Fibroblast of peridontal ligament (primary cell): ENCODE results near the gene RYR1.
A peak's percentile ranks its signal among the peaks of the same experiment; 100 is the strongest.
"Not testable (repeated sequence)": the region's sequence is repeated elsewhere in the genome, so short reads cannot be mapped to it uniquely, and the experiment has no call there.

Source experiments
- DNase-seq: peaks from one replicate; pipeline ENCODE4 v3.0.0-alpha.2; 2010; ENCODE audit errors: extremely low read depth

Gene RYR1

DNA sequence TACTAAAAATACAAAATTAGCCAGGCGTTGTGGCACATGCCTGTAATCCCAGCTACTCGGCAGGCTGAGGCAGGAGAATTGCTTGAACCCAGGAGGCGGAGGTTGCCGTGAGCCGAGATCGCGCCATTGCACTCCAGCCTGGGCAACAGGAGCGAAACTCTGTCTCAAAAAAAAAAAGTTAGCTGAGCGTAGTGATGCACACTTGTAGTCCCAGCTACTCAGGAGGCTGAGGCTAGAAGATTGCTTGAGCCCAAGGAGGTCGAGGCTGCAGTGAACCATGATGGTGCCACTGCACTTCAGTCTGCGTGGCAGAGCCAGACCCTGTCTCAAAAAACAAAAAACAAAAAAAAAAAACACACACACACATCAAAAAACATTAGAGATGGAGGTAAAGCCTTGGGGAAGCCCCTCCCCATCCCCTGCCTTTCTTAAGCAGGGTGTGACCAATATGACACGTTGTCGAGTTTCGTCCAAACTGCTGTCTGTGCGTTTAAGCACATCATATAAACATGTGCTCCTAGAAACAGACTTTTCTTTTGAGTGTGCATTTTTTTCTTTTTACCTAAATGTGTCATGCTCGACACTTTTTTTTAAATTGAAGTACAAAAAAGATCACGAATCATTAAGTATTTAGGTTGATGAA lies 6.3 kb upstream of the RYR1 start:
- not testable (repeated sequence) for DNase-seq

DNA sequence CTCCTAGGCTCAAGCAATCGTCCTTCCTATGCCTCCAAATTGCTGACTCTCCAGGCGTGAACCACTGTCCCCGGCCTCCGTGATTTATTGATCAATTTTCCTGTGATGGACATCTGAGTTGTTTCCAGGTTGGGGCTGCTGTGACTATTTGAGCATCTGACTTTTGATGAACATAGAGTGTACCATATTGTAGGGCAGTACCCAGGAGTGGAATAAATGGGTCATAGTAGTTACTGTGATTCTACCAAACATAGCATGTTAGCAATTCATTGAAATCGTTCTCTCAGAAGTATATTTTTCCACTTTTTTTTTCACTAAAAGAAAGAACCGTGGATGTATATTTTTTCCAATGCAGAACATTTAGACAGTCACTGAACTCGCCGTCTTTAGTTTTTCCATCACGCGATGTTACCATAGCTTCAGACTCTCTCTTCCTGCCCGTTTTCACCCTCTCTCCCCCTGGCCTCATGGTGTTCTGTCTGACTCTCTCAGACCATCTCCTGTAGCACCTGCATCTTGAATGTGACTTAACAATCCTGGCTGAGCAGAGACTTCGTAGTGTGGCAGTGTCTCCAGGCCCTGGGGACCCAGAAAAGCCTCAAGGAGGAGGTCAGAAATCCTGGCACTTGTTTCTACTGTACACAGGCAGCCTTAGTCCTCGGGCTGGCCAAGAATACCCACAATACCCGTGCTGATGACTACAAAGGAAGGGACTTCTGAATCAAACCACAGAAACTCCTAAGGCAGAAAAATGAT lies 4.3 kb upstream of the RYR1 start:
- no peak for DNase-seq

DNA sequence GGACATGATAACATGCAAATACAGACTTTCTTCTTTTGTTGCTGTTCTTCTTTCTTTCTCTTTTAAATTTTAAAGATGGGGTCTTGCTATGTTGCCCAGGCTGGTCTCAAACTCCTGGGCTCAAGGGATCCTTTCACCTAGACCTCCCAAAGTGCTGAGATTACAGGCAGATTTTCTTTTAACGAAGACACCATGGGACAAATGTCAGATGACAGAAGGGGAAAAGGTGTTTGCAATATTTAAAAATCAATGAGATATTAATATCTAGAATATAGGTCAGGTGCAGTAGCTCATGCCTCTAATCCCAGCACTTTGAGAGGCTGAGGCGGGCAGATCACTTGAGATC lies 3.7 kb upstream of the RYR1 start:
- DNase-seq = no peak

DNA sequence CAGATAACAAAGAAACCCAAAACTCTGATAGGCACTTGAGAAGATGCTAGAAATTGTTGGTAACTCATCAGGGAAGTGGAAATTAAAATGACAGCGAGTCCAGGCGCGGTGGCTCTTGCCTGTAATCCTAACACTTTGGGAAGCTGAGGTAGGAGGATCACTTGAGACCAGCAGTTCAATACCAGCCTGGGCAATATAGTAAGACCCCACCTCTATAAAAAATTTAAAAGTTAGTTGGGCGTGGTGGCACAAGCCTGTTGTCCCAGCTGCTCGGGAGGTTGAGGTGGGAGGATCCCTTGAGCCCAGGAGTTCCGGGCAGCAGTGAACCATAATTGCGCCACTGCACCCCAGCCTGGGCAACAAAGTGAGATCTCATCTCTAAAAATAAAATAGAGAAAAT lies 2.6 kb upstream of the RYR1 start:
- DNase-seq = no peak

DNA sequence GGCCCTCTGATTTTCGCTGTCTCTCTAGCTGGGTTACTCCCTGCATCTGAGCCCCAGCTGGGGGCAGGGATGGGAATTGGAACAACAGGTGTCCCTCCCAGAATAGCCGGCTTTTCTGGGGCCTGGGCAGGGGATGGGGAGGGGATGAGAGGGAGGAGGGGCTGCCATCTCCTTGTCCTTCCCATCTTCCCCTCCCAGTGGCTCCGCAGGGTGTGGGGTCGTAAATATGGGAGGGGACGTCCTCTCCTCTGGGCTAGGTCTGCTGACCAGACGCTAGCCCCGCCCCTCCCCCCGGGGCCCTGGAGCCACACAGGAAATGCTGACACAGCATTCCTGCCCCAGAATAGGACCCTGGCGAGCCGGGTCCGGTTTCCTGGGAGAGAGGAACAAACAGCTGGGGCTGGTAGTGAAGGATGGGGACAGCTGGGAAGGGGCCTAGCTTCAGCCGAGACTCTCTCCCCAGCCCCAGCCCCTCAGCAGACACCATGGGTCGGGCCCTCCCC lies 1.1 kb downstream of the RYR1 start:
- DNase-seq = no peak

DNA sequence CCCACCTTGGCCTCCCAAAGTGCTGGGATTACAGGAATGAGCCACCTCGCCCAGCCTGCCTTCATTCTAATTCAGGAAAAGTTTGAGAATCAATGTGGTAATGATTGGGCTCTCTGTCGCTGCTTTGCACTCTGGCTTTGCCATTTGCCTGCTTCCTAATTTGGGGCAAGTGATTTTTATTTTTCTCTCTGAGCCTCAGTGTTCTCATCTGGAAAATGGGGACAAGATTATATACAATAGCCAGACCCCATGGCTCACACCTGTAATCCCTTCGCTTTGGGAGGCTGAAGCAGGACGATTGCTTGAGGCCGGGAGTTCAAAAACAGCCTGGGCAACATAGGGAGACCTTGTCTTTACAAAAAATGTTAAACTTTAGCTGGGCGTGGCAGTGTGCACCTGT lies 3.8 kb downstream of the RYR1 start:
- DNase-seq = no peak

DNA sequence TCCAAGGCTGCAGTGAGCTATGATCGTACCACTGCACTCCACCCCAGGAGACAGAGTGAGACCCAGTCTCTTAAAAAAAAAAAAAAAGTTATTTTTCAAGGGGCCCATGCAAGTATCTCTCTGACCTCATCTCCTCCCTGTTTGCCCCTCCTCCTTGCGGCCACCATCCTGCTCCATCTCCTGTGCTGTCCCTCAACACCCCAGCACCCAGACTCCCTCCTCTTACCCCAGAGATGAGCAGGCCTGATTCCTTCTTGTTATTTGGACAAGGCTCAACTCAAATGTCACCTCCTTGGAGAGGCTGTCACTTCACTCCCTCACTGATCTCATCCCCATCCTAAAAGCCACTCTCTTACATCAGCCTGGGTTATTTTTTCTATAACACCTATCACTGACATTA lies 4.4 kb downstream of the RYR1 start:
- no peak for DNase-seq

DNA sequence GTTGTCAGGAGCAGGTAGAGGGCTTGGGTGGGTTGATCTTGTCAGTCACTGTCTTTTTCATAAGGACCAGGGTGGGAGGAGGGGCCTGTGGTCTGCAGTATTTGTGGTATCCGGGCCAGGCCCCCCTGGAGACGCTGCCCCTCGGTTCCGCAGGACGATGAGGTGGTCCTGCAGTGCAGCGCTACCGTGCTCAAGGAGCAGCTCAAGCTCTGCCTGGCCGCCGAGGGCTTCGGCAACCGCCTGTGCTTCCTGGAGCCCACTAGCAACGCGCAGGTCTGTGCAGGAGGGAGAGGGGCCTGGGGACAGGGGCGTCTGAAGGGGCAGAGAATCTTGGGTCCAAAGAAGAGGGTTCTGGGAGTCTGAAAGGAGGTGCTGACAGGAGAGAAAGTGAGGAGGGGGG lies 7.1 kb downstream of the RYR1 start:
- DNase-seq = no peak

DNA sequence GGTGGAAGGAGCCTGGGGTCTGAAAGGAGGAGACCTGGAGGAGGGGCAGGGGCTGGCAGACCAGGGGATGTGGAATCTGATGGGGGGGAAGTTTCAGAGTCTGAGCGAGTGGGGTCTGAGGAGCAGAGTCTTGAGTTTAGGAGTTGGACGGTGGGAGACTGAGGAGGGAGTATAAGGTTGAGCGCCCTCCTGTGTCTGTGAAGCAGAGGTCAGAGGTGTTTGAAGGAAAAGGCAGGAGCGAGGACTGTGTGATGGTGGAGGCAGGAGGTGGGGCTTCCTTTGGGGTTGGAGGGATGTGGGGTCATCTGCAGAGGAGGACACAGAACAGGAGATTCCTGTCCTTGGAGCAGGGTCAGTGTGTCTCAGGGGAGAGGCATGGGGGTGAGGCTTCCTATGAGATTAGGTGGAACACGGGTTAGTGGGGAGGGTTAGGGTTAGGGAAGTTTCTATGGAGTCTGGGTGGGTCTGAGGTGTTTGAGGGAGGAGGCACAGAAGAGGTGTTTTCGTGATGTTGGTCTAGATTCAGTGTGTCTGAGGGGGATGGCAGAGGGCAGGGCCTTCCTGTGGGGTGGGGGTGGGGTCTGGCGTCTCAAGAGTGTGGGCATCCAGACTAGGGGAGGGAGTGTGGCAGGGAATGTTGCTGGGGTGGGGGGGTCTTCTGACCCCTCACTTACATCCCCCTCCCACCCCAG lies 8.3 kb downstream of the RYR1 start:
- no peak for DNase-seq

DNA sequence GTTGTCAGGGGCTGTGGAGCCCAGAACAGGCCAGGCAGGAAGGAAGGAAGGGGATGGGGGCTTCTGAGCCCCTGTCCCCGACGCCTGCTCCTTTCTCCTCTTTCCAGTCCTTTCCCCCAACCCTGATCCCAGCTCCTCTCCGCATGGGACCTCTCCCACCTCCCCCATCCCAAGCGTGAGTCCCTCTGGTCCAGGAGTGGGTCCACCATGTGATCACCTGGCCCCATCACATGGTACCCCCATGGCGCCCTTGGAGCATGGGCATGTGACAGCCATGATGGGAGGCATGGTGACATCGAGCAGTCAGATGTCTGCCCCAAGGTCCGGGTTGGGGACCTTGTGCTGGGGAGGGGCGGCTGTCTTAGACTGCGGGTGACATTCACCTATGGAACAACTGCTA lies 9.2 kb downstream of the RYR1 start:
- DNase-seq = no peak

DNA sequence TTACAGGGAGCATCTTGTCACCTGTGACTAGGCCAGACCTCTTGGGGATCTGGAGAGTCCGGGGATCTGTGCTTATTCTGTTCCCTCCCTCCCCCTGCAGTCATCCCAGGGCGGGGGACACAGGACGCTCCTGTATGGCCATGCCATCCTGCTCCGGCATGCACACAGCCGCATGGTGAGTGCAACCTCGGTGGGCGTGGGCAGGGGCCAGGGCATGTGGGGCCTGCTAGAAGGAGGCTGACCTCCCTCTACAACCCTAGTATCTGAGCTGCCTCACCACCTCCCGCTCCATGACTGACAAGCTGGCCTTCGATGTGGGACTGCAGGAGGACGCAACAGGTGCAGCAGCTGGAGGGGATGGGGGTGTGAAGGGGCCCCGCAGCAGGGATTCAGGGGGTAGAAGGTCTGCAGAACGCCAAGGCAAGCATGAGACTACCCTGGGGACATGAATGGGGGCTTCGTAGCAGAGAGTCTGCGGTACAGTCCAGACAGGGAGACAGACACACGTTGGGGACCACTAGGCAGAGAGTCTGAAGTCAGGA lies 10.0 kb downstream of the RYR1 start:
- no peak for DNase-seq

DNA sequence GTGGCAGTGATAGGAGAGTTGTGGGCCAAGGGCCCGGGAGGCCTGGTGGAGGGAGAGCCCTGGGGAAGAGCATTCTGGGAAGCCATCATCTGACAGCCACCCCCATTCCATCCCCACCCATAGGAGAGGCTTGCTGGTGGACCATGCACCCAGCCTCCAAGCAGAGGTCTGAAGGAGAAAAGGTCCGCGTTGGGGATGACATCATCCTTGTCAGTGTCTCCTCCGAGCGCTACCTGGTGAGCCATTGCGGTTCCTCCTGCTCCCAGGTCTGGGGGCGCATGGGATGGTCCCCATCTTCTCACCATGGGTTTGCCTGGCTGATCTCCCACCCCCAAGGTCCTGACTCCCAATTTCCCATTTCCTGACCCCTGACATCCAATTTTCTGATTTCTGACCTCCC lies 10.5 kb downstream of the RYR1 start:
- DNase-seq = no peak

DNA sequence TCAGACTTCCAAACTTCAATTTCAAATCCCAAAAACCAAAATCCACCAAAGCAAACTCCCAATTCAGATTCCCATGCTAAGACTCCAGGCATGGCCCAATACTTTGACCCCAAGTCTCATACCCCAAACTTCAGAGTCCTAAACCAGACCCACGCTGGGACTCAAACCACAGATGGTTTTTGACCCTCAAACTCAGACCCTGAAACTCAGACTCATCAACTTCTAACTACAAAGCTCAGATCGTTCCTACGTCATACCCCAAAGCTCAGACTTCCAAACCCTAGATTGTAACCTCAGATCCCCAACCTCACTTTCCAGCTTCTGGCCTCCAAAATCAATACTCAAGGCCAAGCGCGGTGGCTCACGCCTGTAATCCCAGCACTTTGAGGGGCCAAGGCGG lies 11.9 kb downstream of the RYR1 start:
- DNase-seq = no peak

DNA sequence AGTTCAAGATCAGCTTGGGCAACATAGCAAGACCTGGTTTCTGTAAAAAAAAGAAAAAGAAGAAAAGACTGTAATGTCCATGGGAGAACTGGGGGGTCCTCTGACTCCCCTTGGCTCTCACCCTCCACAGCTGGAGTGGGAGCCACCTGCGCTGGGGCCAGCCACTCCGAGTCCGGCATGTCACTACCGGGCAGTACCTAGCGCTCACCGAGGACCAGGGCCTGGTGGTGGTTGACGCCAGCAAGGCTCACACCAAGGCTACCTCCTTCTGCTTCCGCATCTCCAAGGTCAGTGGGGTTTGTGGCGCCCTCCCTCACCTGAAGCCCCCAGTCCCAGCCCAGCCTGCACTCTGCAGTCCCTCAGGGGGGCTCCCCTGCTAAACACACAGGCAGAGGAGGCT lies 14.7 kb downstream of the RYR1 start:
- no peak for DNase-seq

DNA sequence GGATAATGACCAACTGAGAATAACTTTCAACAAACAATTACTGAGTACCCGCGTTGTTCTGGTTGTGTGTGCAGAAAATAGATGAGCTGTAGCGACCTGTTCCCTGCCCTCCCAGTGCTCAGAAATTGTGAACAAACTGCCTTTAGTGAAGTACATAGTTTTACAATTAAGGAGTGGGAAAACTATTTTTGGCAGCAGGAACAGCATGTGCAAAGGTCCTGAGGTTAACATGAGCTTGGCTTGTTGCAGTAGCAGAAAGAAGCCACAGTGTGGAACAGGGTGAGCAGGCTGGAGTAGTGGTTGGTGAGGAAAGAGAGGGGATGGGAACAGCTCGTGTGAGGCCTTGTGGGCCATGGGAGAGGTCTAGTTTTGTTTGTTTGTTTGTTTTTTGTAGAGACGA lies 16.0 kb downstream of the RYR1 start:
- DNase-seq = no peak

DNA sequence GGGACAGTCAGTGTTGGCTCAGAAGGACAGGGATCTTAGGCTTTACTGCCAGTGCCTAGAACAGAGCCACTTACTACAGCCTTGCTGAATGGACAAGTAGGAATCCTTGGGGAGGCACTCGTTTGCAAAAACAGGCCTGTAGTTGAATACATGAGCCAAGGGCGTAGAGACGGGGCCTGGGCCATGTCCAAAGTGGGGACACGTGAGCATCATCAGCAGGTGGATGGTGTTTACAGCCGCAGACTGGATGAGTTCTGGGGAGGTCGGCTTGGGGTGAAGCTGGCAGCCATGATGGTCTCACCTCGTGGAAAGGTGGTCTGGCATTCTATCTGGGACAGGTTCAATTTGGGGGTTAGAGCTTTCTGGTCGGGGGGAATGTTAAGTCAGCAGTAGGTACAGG lies 17.5 kb downstream of the RYR1 start:
- DNase-seq = no peak

DNA sequence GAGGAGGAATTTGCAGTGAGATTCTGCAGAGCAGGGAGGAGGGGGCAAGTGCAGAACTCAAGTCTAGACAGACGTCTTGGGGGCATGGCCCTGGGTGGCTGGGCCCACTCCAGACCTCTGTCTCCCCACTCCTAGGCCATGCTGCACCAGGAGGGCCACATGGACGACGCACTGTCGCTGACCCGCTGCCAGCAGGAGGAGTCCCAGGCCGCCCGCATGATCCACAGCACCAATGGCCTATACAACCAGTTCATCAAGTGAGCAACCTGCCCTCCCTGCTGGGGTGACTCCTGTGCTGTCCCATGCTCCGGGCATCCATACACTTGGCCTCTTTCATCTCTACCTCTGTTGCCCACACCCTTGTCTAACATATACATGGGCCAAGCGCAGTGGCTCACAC lies 18.1 kb downstream of the RYR1 start:
- DNase-seq = no peak

DNA sequence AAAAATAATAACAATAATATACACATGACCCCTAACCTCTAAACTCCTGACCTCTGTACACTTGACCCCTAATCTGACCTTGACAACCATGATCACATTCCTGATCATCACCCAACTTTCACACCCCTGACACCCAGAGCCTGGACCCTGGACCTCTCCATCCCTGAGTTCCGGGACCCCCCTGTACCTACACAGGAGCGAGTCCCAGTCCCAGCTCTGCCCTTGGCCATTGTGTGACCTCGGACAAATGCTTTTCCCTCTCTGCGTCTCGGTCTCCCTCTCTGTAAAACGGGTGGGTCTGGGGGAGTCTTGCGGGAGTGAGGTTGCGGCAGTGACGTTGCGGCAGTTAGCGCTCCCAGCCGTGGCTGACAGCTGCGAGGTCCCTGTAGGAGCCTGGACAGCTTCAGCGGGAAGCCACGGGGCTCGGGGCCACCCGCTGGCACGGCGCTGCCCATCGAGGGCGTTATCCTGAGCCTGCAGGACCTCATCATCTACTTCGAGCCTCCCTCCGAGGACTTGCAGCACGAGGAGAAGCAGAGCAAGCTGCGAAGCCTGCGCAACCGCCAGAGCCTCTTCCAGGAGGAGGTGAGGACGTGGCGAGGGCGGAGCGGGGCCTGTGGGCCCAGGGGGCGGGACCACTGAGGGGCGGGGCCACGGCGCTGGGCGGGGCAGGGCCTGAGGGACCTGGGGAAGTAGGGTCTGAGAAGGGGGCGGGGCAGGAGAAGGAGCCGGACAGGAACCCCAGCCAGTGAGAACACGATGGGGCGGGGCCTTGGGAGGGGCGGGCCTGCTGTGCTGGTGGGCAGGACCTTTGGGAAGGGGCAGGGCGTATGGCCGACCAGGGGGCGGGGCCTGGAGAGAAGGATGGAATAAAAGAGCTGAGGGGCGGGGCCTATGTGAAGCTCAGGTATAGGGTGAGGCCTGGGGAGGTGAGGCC lies 19.2 kb downstream of the RYR1 start:
- no peak for DNase-seq

DNA sequence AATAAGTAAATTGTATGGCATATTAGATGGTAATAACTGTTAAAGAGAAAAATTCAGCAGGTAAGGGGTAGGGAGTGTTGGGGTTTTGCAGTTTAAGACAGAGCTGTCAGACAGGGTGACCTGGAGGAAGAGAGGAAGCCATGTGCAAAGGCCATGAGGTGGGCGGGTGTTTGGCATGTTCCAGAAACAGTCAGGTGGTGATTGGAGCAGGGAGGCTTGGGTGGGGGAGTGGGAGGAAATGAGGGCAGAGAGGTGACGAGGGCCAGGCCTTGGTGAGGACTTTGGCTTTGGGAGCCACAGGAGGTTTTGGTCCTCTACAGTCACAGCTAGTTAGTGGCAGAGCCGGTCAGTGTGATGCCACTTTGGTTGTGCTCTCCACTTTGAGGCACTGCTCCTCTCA lies 20.1 kb downstream of the RYR1 start:
- no peak for DNase-seq

DNA sequence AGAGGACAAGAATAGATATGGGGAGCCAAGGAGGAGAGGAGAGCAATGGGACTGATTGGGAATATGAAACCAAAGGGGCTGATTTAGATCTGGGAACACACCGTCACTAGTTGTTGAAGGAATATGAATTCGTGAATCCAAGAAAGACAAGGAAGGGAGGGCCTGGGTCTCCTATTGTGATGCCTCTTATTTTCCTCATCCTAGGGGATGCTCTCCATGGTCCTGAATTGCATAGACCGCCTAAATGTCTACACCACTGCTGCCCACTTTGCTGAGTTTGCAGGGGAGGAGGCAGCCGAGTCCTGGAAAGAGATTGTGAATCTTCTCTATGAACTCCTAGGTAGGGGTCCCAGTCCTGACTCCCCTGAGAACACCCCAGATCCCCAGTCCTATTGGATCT lies 21.5 kb downstream of the RYR1 start:
- DNase-seq = peak; percentile 9

DNA sequence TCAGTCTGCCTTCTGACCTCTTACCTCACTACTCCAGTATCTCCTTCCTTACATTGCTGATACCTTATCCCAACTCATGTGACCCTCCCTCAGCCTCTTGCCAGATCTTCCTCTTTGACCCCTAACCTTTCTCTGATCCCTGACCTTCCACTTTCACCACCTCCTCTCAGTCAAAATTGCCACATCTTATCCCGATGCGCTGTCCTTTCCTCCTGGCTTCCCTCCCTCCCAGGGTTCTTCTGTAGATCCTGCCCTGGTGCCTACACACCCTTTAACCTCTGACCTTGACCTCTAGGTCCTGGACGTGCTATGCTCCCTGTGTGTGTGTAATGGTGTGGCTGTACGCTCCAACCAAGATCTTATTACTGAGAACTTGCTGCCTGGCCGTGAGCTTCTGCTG lies 23.7 kb downstream of the RYR1 start:
- DNase-seq = no peak
